ENCODE measurements around the gene CRYBB1. TPM values are rescaled to one million over a fixed set of nuclear protein-coding genes. Genes with fewer than 3 reads are reported as not detected.

The CRYBB1 gene
- total and polyA plus RNA-seq, 2 experiments from 2014 or later, result not detected

DNA sequence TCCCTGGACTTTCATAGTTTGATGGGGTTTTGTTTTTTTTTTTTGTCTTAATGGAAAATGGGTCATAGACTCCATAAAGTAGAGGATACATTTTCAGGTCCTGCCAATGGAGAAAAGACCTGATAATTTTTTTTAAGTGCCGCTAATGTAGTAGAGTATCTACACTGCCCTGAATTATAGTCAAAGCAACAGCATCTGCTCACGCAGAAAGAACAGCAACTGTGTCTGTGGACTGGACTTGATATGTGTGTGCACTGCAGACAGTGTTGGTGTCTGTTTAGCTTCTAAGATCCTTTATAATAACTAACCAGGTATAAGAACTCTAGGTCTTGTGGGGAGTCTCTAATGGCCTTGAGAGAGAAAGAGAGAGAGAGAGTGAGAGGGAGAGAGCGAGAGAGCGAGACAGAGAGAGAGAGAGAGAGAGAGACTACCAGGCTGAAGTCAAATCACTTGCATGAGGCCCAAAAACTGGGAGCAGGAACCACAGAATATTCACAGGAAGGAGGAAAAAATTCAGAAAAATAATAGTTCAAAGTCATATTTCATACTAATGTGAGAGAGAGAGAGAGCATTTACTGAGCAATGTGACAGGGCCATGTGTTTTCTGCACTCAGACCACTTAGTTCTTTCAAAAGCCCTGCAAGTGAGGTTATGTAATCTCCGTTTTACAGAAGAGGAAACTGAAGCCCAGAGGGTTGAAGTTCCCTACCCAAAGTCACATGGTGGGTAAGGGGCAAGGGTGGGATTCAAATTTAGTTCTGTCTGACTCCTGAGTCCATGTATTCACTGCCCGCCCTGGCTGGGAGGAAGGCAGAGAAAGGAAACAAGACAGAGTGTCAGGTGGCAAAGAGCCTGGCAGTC is 30.9 kb upstream of the CRYBB1 start:
- Histone ChIP-seq H3K4me3 (no peak overlapping the region), H3K4me2 (no peak overlapping the region), H3K4me1 (ENCODE audit: insufficient read depth) (peaks cover 11% of the 10 kb centered on the region), H3K9me2 (replicated peaks; ENCODE audit: insufficient read depth) (no peaks in the 10 kb centered on the region), H3K79me2 (no peaks in the 10 kb centered on the region), H2AFZ (no peak overlapping the region), H3K36me3 (replicated peaks; ENCODE audit: insufficient read depth, low read depth) (no peaks in the 10 kb centered on the region), H3K27me3 (peaks cover 57% of the 10 kb centered on the region), H4K20me1 (ENCODE audit: insufficient read depth, poor library complexity, severe bottlenecking) (no peaks in the 10 kb centered on the region), H3K9me3 (ENCODE audit: low read depth) (no peaks in the 10 kb centered on the region), H3K27ac (no peak overlapping the region)
- 87% methylated on average over 6 of the region's 6 CpGs for WGBS (ENCODE audit: low lambda C conversion rate, missing lambda C conversion rate)
- TF ChIP-seq, protein P1, sequence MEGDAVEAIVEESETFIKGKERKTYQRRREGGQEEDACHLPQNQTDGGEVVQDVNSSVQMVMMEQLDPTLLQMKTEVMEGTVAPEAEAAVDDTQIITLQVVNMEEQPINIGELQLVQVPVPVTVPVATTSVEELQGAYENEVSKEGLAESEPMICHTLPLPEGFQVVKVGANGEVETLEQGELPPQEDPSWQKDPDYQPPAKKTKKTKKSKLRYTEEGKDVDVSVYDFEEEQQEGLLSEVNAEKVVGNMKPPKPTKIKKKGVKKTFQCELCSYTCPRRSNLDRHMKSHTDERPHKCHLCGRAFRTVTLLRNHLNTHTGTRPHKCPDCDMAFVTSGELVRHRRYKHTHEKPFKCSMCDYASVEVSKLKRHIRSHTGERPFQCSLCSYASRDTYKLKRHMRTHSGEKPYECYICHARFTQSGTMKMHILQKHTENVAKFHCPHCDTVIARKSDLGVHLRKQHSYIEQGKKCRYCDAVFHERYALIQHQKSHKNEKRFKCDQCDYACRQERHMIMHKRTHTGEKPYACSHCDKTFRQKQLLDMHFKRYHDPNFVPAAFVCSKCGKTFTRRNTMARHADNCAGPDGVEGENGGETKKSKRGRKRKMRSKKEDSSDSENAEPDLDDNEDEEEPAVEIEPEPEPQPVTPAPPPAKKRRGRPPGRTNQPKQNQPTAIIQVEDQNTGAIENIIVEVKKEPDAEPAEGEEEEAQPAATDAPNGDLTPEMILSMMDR (IDR thresholded peaks at IDR 0.05; ENCODE audit: poor library complexity), result no peak
- TF ChIP-seq EZH2 (IDR thresholded peaks at IDR 0.05; ENCODE audit: borderline replicate concordance) (no peak), EZH2phosphoT487 (IDR thresholded peaks at IDR 0.05; ENCODE audit: low read depth, severe bottlenecking, unreplicated experiment) (no peak)
- DNase-seq (ENCODE audit: low spot score), result no peak

DNA sequence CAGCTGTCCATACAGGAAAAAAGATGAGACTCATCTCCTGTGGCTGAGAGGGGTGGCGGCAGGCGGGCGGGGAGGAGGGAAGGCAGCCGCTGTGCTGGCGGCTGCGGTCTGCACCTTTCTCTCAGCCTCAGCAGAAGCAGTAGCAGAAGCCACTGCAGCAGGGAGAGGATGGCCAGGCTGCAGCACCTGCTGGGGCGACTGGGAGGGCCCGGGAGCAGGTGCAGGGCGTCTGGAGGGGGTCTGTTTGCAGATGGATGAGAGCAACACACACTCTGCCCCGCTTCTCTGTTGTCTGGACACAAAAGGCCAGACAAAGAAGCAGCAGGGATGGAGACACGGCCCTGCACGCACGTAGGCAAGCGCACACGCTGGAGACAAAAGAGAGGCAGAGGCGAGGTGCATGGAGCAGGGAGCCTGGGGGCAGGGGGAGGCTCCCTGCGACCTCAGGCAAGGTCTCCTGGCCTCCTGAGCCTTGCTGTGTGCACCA is 30.2 kb upstream of the CRYBB1 start:
- H3K36me3 ChIP-seq (replicated peaks; ENCODE audit: insufficient read depth, low read depth), result no peaks in the 10 kb centered on the region
- TF ChIP-seq EZH2phosphoT487 (IDR thresholded peaks at IDR 0.05; ENCODE audit: low read depth, severe bottlenecking, unreplicated experiment) (no peak), EZH2 (IDR thresholded peaks at IDR 0.05; ENCODE audit: borderline replicate concordance) (no peak)
- TF ChIP-seq, protein P1 (IDR thresholded peaks at IDR 0.05; ENCODE audit: poor library complexity), result no peak
- 25% methylated on average over 17 of the region's 17 CpGs for WGBS (ENCODE audit: low lambda C conversion rate, missing lambda C conversion rate)
- no peak overlapping the region for H3K4me3 ChIP-seq
- H4K20me1 ChIP-seq (ENCODE audit: insufficient read depth, poor library complexity, severe bottlenecking), result no peaks in the 10 kb centered on the region
- H3K79me2 ChIP-seq, result no peaks in the 10 kb centered on the region
- DNase-seq (ENCODE audit: low spot score), result no peak
- peaks cover 12% of the 10 kb centered on the region for H3K4me1 ChIP-seq (ENCODE audit: insufficient read depth)
- no peak overlapping the region for H3K4me2 ChIP-seq
- no peaks in the 10 kb centered on the region for H3K9me2 ChIP-seq (replicated peaks; ENCODE audit: insufficient read depth)
- peaks cover 50% of the 10 kb centered on the region for H3K27me3 ChIP-seq
- no peak overlapping the region for H3K27ac ChIP-seq
- H2AFZ ChIP-seq, result no peak overlapping the region
- no peaks in the 10 kb centered on the region for H3K9me3 ChIP-seq (ENCODE audit: low read depth)

DNA sequence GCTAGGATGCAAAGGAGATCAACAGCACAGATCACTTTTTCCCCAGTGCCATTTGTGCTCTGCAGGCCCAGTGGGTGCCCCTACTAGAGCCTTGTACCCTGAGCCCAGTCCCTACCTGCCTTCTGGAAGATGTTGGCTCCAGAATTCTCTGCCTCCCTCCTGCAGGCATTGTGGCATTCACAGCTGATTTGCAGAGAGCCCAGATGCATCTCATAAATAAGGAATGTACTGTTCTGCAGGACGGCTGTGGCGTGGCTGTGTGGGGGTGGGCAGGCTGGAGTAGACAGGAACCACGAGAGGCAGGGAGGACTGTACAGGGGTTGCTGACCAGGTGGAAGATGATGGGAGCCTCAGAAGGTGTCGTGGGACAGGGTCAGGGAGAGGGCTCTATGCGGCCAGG is 28.3 kb upstream of the CRYBB1 start:
- H2AFZ ChIP-seq, result no peak overlapping the region
- no peak overlapping the region for H3K4me2 ChIP-seq
- H3K27ac ChIP-seq, result no peak overlapping the region
- H3K9me2 ChIP-seq (replicated peaks; ENCODE audit: insufficient read depth), result no peaks in the 10 kb centered on the region
- H3K4me1 ChIP-seq (ENCODE audit: insufficient read depth), result peaks cover 17% of the 10 kb centered on the region
- TF ChIP-seq EZH2 (IDR thresholded peaks at IDR 0.05; ENCODE audit: borderline replicate concordance) (no peak), EZH2phosphoT487 (IDR thresholded peaks at IDR 0.05; ENCODE audit: low read depth, severe bottlenecking, unreplicated experiment) (no peak)
- TF ChIP-seq, protein P1 (IDR thresholded peaks at IDR 0.05; ENCODE audit: poor library complexity), result no peak
- H3K9me3 ChIP-seq (ENCODE audit: low read depth), result no peaks in the 10 kb centered on the region
- H4K20me1 ChIP-seq (ENCODE audit: insufficient read depth, poor library complexity, severe bottlenecking), result no peaks in the 10 kb centered on the region
- H3K4me3 ChIP-seq, result no peak overlapping the region
- DNase-seq (ENCODE audit: low spot score), result no peak
- peaks cover 36% of the 10 kb centered on the region for H3K27me3 ChIP-seq
- no peaks in the 10 kb centered on the region for H3K36me3 ChIP-seq (replicated peaks; ENCODE audit: insufficient read depth, low read depth)
- no peaks in the 10 kb centered on the region for H3K79me2 ChIP-seq
- 29% methylated on average over 5 of the region's 5 CpGs for WGBS (ENCODE audit: low lambda C conversion rate, missing lambda C conversion rate)

All from hepatocyte (in vitro differentiated cells).